ENCODE data around the gene MEAK7.

The MEAK7 gene

DNA sequence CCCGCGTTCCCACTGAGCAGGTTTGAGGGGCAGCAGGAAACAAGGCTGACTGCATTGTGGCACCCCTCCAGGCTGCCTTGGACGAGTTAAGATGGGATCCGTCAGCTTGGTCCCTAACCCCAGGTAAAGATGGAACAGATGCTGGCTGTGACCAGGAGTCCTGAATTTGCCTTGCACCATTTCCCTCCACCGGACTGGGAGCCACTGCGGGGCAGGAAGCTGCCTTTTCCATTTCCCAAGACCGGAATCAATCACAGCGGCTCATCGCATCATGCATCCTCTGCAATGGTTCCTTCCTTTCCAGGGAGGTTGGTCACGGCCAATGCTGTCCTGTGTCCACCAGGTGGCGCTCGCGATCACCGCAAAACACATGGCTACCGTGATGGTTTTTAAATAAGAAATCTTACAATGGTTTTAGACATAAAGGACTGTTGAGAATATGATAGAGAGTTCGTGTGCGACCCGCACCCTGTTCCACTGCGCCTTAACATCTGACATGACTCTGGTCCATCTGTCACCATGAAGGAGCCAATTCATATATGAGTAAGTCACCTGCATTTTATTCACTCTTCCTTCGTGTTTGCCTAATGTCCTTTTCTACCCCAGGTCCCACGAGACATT lies 6.8 kb upstream of the MEAK7 start:
- DNase-seq: peak; percentile 69

DNA sequence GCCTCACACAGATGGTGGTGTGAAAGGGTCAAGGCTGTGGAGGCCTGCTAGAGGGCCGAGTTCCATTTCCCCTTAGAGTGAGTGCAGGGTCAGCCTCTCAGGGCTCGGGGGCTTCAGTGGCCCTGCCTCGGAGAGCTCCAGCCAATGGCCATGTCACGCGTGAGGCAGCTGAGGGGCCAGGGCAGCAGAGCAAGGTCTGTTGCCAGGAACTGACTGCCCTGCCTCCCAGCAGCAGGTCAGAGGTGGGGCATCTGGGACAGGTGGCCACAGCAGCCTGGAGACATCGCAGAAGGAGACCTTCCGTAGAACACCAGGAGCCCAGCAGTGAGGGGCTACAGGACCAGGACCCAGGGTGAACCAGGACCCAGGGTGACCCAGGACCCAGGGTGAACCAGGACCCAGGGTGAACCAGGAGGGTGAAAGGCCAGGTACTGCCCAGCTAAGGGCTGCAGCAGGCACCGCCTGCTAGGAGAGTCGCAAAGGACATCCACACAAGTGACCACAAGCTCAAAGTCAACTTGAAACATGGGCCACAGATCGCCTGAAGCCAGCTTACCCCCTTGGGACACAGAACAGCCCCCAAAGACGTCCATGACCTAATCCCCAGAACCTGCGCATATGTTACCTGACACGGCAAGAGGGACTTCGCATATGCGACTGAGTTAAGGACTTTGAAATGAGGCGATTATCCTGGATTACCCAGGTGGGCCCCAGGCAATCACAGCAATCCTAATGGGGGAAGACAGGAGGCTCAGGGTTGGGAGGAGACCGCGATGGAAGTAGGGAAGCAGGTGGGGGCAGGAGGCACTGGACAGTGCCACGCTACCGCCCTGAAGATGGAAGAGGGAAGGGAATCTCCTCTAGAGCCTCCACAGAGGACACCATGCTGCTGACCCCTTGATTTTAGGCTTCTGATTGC lies 4.8 kb upstream of the MEAK7 start:
- no peak for DNase-seq

- no peak for DNase-seq
These were observed 4.0 kb upstream of the MEAK7 start for GRCh38 chr16:84508502-84508901.

- no peak for DNase-seq
These were observed 2.8 kb upstream of the MEAK7 start for GRCh38 chr16:84507011-84507982.

DNA sequence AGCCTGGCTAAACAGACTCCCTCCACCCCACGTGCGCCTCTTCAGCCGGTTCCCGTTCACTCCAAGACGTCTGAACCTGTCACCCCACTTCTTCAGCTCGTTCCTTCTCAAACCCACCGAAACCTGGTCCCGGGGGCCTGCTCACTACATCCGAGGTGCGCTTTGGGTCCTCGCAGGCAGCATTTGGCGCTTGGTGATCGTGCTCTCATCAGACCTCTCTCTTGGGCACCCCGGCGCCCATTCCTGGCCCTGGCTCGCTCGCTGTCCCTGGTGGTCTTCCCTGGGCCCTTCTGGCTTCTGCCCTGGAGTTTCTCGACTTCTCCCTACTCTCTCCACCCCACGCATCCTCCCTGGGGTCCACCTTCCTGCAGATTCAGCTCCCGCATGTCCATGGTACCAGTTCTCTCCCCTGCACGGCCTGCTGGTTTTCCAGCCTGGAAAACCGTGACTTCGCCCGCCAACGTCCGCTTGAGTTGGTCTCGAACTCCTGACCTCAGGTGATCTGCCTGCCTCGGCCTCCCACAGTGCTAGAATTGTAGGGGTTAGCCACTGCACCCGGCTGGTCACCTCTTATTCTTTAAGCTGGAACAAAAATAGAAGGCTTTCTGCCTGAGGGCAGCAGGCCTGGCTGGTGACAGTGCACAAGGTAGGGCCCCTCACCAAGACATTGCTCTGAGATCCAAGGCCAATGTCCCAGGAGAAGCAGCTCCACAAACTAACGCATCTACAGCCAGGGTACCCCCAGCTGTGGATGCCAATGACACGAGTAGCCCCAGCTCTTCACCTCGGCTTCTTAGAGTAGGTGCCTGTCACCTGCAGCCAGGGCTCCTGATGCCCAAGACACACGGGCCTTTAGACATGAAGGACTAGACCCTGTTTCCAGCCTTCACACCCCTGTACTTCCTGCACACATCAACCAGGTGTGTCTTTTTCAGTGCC lies 1.1 kb upstream of the MEAK7 start:
- no peak for DNase-seq

- no peak for DNase-seq
These were observed 586 bp downstream of the MEAK7 start for GRCh38 chr16:84503751-84504395.

DNA sequence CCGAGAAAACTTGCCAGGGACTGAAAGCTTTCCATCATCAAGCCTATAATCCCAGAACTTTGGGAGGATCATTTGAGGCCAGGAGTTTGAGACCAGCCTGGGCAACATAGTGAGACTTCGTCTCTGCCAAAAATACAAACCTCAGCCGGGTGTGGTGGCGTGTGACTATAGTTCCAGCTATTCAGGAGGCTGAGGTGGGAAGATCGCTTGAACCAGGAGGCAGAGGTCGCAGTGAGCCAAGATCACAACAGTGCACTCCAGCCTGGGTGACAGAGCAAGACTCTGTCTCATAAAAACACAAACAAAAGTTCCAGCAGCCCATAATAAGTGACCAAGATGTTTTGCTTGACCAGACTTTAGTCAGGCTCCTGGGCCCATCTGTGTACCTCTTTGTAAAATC lies 1.9 kb downstream of the MEAK7 start:
- no peak for DNase-seq

DNA sequence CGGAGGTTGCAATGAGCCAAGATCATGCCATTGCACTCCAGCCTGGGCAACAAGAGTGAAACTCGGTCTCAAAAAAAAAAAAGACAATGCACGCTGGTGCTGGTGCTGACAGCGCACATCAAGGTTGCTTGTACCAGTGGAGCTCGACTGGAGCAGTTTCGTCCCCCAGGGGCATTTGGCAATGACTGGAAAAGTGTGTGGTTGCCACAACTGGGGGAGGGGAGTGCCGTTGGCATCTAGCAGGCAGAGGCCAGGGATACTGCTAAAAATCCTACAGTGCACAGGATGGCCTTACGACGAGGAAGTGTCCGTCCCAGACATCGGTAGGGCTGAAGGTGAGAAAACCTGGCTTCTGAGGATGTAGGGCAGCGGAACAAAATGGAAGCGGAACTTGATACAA lies 2.4 kb downstream of the MEAK7 start:
- no peak for DNase-seq

DNA sequence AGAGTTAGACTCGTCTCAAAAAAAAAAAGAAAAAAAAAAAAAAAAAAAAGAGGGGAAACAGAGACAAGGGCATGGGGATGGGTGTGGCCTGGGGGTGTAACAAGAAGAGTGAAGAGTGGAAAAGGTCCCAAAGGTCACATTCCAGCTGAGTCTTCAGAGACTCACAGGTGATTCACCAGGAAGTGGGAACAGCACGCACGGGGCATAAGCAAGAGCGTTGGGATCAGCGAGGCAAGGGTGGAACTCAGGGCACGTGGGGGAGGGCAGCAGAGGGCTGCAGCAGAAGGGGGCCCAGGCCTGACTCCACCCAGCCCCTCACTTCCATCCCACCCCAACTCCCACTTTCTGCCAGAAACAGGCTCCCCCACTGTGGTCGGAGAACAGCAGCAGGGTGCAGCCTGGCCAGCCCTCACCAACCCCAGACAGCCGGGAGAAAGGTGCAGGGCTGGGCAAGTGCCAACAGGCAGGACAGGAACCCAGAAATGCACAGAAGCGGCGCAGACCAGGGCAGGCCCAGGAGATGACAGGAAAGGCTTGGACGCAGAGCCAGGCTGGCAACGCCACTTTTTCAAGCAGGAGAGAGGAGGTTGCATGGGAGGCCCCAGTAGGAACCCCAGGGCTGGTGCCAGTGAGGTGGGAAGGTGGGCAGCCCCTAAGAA lies 3.3 kb downstream of the MEAK7 start:
- no peak for DNase-seq

DNA sequence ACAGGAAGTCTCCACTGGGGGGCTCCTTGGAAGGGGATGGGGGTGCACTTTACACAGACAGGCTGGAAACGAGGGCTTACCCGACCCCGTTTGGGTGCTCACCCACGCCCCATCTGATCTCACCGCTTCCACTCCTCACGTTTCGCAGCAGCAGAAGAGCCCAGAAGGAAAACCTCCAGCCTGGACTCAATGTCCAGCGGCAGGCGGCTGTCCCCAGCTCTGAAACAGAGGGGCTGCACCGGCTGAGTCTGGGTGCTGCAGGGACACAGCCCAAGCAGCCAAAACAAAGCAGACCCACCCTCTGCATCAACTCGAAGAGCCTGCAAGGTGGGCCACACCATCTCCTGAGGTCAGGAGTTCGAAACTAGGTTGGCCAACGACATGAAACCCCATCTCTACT lies 3.9 kb downstream of the MEAK7 start:
- no peak for DNase-seq

DNA sequence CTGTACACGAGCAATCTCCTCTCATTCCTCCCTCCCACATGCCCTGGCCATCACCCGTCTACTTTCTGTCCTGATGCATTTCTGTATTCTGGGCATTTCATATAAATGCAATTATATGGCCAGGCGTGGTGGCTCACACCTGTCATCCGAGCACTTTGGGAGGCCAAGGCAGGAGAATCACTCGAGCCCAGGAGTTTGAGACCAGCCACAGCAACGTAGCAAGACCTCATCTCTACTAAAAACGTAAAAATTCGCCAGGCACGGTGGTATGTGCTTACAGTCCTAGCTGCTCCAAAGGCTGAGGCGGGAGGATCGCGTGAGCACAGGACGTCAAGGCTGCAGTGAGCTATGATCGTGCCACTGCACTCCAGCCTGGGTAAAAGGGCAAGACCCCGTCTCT lies 4.8 kb downstream of the MEAK7 start:
- DNase-seq: no peak

DNA sequence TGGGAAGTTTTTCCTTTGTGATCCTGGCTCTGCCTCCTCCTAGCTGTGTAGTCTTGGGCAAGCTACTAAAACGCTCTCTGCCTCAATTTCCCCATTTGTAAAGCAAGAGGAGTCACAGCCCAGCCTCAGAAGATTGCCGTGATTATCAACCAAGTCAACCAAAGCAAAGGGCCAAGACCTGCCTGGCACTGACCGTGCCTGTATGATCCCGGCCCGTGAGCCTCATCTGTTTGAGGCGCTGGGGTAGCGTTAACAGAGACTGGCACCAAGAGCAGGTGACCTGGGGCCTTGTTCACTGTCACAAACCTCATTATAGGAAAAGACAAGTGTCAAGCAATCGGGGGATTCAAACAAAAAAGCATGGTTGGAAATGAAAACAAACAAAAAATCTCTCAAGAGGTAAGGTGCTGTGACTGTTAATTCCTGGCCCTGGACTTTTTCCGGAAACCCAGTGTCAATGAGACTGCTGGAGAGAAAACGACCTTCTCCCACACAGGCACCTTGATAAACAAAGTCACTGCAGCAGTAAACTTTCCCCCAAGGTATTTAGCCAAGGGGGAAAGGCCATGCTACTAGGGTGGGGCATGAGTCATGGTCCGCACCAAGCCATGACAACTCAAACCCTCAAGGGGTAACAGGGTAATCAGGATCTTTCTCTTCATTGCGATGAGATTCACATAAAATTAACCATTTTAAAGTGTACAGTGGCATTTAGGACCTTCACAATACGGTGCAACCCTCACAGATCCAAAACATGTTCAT lies 5.4 kb downstream of the MEAK7 start:
- no peak for DNase-seq

DNA sequence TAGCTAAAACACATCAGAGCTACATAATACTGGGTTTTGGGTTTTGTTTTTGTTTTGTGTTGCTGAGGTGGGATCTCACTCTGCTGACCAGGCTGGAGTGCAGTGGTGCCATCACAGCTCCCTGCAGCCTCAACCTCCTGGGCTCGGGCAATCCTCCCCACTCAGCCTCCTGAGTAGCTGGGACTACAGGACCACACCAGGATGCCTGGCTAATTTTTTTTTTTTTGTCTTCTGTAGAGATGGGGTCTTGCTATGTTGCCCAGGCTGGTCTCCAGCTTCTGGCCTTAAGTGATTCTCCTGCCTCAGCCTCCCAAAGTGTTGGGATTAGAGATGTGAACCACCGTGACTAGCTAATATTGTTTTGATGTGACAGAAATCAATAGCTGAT lies 6.2 kb downstream of the MEAK7 start:
- DNase-seq: no peak

GRCh38 chr16:84497418-84498222 lies 6.8 kb downstream of the MEAK7 start:
- DNase-seq: no peak

GRCh38 chr16:84496991-84497390 lies 7.5 kb downstream of the MEAK7 start:
- no peak for DNase-seq

DNA sequence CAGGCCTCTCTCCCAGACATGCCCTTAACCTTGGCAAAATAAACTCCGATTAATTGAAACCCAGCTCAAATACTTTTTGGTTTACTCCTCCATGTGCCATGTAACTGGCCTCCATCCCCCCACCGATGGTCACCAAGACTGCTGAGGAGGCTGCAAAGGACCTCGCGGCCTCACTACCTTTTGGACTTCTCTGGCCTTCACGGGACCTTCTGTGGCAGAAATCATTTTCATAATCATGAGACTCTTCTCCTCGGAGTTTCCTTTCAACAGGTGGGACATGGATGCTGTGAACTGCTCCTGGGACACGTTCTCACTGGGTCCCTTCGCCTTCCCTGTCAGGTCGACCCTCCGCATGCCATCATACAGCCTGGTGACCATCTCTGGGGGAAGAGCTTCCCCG lies 9.0 kb downstream of the MEAK7 start:
- DNase-seq: no peak

GRCh38 chr16:84489131-84489530 lies 15.3 kb downstream of the MEAK7 start:
- no peak for DNase-seq

DNA sequence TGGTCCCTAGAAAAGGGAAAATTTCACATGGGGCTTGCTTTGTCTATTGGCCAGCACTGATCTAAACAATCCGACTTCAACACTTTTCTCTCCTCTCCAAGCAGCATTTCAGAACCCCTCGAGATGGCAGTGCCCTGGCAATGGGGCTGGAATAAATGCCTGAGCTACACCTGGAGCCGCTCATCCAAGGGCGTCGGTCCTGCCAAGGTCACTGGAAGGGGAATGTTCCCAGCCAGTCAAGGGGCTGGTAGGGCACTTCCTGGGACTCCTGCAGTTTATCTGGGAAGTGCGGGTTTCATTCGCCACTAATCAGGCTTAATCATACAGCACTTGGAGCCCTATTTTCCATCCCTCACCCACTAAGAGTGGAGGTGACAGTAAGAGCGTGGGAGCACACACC lies 17.1 kb downstream of the MEAK7 start:
- DNase-seq: no peak

DNA sequence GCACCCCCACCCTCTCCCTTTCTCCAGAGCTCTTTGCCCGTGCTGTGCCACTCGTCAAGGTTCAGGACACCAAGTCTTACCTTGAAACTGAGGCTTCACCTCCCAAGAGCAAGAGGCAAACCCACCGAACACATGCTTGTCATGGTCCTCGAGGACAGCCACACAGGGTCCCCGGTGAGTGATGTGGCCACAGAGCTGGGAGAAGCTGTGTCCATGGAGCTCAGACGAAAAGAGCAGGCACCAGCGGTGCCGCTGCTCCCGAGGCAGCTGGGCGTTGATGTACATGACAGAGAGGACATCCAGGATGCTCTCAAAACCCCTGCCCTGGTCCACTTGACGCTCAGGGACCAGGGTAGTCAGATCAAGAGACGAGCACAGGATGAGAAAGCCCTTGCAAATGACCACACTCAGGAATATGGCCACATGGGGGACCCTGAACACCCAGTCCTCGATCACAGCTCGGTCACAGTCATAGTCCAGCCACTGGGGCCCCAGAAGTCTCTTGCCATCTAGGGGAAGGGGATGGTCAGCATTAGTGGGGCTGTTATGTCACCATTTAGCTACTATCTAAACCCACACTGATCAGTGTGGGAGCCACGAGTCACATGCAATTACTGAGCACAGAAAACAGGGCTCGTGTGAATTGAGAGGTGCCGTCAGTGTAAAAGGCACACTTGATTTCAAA lies 17.8 kb downstream of the MEAK7 start:
- no peak for DNase-seq

All from hematopoietic multipotent progenitor cell treated with erythropoietin and hydrocortisone succinate and interleukin-3 and kit ligand, for 8 days (in vitro differentiated cells).